ENCODE measurements around the gene MPP3. TPM values are rescaled to one million over a fixed set of nuclear protein-coding genes. Genes with fewer than 3 reads are reported as not detected.
"Not testable (repeated sequence)": the region's sequence is repeated elsewhere in the genome, so short reads cannot be mapped to it uniquely, and the experiment has no call there.

The MPP3 gene
- total and polyA plus RNA-seq, 9 of the 15 experiments (the other 6 are each of a cell fraction or from before 2014, with no cell fraction given) = 0.41 to 10.4 (median 4.5) TPM

DNA sequence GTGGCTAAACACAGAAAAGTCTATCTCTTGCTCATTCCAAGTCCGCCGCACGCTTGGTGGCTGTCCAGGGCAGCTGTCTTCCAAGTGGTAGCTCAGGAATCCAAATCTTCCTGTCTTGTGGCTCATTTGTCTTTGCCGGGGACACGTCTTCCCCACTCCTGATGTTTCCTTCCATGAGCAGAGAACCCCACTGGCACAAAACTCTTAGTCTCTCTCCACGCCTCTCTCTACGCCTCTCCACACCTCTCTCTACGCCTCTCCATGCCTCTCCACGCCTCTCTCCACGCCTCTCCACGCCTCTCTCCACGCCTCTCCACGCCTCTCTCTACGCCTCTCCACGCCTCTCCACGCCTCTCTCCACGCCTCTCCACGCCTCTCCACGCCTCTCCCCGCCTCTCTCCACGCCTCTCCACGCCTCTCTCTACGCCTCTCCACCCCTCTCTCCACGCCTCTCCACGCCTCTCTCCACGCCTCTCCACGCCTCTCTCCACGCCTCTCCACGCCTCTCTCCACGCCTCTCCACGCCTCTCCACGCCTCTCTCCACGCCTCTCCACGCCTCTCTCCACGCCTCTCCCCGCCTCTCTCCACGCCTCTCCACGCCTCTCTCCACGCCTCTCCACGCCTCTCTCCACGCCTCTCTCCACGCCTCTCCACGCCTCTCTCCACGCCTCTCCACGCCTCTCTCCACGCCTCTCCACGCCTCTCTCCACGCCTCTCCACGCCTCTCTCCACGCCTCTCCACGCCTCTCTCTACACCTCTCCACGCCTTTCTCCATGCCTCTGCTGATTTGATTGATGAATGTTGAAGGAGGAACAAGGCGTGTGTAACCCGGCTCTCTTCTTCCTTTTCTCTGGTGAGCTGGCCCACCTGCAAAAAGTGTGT lies 9.4 kb upstream of the MPP3 start:
- H3K4me2 ChIP-seq (ENCODE audit: insufficient read depth, low read length) = peak overlapping the region; percentile 68
- DNase-seq (ENCODE audit: extremely low read depth in 1 of 4, low spot score in 3 of 4) (peak in 3 of 4 experiments; percentile 49 to 68 (median 66)), ATAC-seq (peak; percentile 48), FAIRE-seq (peak; percentile 71)
- H3K79me2 ChIP-seq (ENCODE audit: control insufficient read depth, insufficient read depth, low read length); H3K9ac ChIP-seq (ENCODE audit: insufficient read depth in 1 of 2, low read depth in 2 of 2, low read length in 2 of 2); H3K27ac ChIP-seq (ENCODE audit: extremely low read depth, low read depth, low read length); H4K20me1 ChIP-seq (replicated peaks; ENCODE audit: control insufficient read depth, insufficient read depth, low read length); H3K9me3 ChIP-seq (replicated peaks; ENCODE audit: control insufficient read depth, insufficient read depth, low read depth, low read length); H3K27me3 ChIP-seq (ENCODE audit: control insufficient read depth in 2 of 2, insufficient read depth in 2 of 2, low read length in 2 of 2); CTCF ChIA-PET (ENCODE audit: low intra/inter-chr PET ratio); H3K9me1 ChIP-seq (ENCODE audit: control insufficient read depth, insufficient read depth, low read length); H3K4me3 ChIP-seq; in situ Hi-C loops (cut with MboI); BruUV-seq (replicated peaks); H3K36me3 ChIP-seq (ENCODE audit: control insufficient read depth, insufficient read depth, low read length): not testable (repeated sequence)
- POLR2A ChIA-PET = interaction anchor here (1.0 kb wide), 1 partner anchor 30 kb away, joined by 3 read pairs; no protein-coding TSS in a partner anchor
- 3% methylated on average over 31 of the region's 54 CpGs for WGBS (ENCODE audit: insufficient coverage, low coverage, missing lambda C conversion rate)
- peaks cover 16 to 22% of the 10 kb centered on the region in 2 experiments for H3K4me1 ChIP-seq (replicated peaks in 1 of 2; ENCODE audit: control insufficient read depth in 2 of 2, insufficient read depth in 2 of 2, low read length in 2 of 2)
- TF ChIP-seq SAFB (IDR thresholded peaks at IDR 0.05; ENCODE audit: borderline replicate concordance, low read depth, low read length) (peak; percentile 92), MBD2 (IDR thresholded peaks at IDR 0.05; ENCODE audit: borderline replicate concordance, low read depth) (peak; percentile 18), MXI1 (IDR thresholded peaks at IDR 0.05; ENCODE audit: low read depth, low read length) (0 out of 2 replicates have a peak, but pooled peaks have one; percentile 24), MEIS2 (IDR thresholded peaks at IDR 0.05; ENCODE audit: partially characterized antibody) (peak; percentile 90)
- TF ChIP-seq, protein P1, sequence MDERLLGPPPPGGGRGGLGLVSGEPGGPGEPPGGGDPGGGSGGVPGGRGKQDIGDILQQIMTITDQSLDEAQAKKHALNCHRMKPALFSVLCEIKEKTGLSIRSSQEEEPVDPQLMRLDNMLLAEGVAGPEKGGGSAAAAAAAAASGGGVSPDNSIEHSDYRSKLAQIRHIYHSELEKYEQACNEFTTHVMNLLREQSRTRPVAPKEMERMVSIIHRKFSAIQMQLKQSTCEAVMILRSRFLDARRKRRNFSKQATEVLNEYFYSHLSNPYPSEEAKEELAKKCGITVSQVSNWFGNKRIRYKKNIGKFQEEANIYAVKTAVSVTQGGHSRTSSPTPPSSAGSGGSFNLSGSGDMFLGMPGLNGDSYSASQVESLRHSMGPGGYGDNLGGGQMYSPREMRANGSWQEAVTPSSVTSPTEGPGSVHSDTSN (CRISPR knock-in tag; IDR thresholded peaks at IDR 0.05; ENCODE audit: low read depth) = not testable (repeated sequence)
- TF ChIP-seq, protein P1 (tag; conservative IDR thresholded peaks at IDR 0.05; ENCODE audit: low read depth) = peak; percentile 87
- TF ChIP-seq, protein P2, sequence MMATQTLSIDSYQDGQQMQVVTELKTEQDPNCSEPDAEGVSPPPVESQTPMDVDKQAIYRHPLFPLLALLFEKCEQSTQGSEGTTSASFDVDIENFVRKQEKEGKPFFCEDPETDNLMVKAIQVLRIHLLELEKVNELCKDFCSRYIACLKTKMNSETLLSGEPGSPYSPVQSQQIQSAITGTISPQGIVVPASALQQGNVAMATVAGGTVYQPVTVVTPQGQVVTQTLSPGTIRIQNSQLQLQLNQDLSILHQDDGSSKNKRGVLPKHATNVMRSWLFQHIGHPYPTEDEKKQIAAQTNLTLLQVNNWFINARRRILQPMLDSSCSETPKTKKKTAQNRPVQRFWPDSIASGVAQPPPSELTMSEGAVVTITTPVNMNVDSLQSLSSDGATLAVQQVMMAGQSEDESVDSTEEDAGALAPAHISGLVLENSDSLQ (IDR thresholded peaks at IDR 0.05) = peak; percentile 86
- TF ChIP-seq, protein P3, sequence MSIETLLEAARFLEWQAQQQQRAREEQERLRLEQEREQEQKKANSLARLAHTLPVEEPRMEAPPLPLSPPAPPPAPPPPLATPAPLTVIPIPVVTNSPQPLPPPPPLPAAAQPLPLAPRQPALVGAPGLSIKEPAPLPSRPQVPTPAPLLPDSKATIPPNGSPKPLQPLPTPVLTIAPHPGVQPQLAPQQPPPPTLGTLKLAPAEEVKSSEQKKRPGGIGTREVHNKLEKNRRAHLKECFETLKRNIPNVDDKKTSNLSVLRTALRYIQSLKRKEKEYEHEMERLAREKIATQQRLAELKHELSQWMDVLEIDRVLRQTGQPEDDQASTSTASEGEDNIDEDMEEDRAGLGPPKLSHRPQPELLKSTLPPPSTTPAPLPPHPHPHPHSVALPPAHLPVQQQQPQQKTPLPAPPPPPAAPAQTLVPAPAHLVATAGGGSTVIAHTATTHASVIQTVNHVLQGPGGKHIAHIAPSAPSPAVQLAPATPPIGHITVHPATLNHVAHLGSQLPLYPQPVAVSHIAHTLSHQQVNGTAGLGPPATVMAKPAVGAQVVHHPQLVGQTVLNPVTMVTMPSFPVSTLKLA (conservative IDR thresholded peaks at IDR 0.05) = peak in 1 of 2 experiments; percentile 41; a peak in 1 of 4 replicates
- peak overlapping the region; percentile 68 for H2AFZ ChIP-seq (ENCODE audit: low read depth, low read length)
- intact Hi-C loops (cut with micrococcal nuclease) = loop anchor here (10.0 kb wide), 1 partner anchor 148 kb away; no protein-coding TSS in a partner anchor

Data from K562 (cell line).